ENCODE data around the gene VCL. TPM values are rescaled to one million over a fixed set of nuclear protein-coding genes. Genes with fewer than 3 reads are reported as not detected.

Gene VCL
- total RNA-seq, 1 donor from 2014 or later, result 165 TPM

- DNase-seq (ENCODE audit: low spot score) (no peak), ATAC-seq (no peak)
- intact Hi-C loops (cut with DNase I), result no loop called here
Observed at GRCh38 chr10:73969224-73969841, 28.6 kb upstream of the VCL start.

- intact Hi-C loops (cut with DNase I), result no loop called here
- no peak for DNase-seq (ENCODE audit: low spot score)
- no peak for ATAC-seq
Observed at GRCh38 chr10:73970845-73971244, 27.1 kb upstream of the VCL start.

- intact Hi-C loops (cut with DNase I), result no loop called here
- no peak for ATAC-seq
- DNase-seq (ENCODE audit: low spot score), result no peak
Observed at GRCh38 chr10:73971636-73972354, 26.1 kb upstream of the VCL start.

GRCh38 chr10:73973427-73973826, 24.5 kb upstream of the VCL start:
- intact Hi-C loops (cut with DNase I), result no loop called here
- ATAC-seq (no peak), DNase-seq (ENCODE audit: low spot score) (no peak)

DNA sequence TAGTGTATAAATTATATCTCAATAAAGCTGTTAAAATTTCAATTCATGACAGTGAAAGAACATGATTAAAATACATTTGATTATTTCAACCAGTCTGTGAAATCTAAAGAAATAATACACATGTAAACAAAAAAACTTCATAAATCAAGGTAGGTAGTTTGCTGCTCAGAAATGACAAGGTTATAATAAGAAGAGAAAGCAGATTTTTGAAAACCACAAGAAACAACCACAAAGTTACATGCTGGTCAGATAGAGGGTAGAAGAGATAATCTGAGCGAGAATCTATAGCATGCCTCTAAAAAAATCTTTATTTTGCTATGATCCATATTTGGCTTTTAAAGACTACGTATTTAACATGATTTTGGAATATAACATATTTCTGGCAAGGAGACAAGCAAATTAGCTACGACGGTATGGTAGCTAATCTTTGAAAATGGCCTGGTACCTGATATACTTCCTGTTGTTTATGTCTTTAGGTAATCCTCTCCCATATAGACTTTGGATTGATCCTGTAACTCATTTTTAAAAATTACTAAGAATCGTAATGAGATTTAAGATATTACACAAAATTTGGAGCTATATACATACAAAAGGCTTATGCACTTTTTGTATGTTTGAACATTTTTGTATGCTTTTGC, 23.5 kb upstream of the VCL start:
- intact Hi-C loops (cut with DNase I), result no loop called here
- DNase-seq (ENCODE audit: low spot score) (no peak), ATAC-seq (no peak)

GRCh38 chr10:73975388-73975787, 22.5 kb upstream of the VCL start:
- no peak for ATAC-seq
- no peak for DNase-seq (ENCODE audit: low spot score)
- intact Hi-C loops (cut with DNase I), result no loop called here

- no peak for DNase-seq (ENCODE audit: low spot score)
- intact Hi-C loops (cut with DNase I), result no loop called here
- no peak for ATAC-seq
Observed at GRCh38 chr10:73979141-73979808, 18.6 kb upstream of the VCL start.

DNA sequence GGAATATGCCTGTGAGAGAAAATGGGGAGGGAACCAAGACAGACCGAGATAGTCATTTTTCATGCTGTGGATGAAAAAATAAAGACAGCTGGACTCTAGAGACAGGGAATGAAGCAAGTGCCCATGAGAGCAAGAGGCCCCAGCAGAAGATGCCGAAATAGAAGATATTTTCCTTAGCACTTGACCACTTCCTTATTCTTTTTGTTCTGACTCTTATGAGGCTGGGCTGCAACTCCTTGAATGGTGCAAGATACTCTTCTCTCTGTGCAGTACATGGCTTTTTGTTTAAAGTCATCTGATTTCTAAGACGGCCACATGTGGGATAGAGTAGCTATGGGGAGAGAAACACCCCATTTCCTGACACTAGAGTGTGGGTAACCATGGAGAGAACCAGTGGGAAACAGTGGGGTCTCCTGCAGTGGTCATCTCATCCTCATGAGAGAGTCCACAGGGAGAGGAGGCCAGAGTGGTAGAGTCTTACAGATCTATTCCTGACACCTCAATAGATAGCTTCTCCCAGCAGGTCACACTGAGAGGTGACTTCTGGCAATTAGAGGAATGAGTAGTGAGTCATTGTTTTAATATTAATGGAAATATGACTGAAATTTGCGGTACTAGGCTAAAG, 18.0 kb upstream of the VCL start:
- DNase-seq (ENCODE audit: low spot score) (no peak), ATAC-seq (peak; percentile 44)
- intact Hi-C loops (cut with DNase I), result no loop called here

- intact Hi-C loops (cut with DNase I), result no loop called here
- ATAC-seq, result no peak
- DNase-seq (ENCODE audit: low spot score), result no peak
Observed at GRCh38 chr10:73981812-73982211, 16.1 kb upstream of the VCL start.

DNA sequence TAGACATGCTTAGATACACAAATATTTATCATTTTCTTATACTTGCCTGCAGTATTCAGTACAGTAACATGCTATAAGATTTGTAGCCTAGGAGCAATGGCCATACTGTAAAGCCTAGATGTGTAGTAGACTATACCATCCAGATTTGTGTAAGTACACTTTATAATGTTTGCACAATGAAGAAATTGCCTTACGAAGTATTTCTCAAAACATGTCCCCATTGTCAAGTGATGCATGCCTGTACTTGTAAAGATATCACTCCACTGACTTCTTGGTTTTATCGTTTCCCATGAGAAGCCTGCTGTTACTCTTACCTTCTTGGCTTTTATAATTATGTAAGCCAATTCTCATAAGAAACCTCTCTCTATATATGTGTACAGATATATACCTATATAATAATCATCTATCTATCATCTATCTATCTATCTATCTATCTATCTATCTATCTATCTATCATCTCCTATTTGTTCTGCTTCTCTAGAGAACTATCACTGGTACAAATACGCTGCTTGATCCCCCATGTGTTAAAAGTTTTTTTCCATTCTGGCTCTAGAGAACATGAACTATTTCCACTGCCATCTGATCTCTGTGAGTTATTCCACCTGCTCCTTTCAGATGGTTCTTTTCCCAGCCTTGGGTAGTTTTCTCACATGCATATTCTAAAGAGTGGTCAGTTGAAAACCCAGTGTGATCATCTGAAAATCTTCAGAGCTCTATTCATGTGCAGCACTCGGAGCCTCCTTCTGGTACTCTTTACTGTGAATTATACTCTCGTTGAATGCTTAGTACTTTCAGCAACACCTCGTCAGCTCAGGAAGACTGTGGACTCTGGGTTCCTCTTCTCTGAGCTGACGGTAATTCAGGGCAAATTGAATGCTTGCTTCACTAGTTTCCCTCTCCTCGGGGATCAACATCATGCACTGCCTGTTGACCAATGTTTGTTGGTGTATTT, 14.5 kb upstream of the VCL start:
- DNase-seq (ENCODE audit: low spot score), result no peak
- intact Hi-C loops (cut with DNase I), result no loop called here
- ATAC-seq, result no peak

DNA sequence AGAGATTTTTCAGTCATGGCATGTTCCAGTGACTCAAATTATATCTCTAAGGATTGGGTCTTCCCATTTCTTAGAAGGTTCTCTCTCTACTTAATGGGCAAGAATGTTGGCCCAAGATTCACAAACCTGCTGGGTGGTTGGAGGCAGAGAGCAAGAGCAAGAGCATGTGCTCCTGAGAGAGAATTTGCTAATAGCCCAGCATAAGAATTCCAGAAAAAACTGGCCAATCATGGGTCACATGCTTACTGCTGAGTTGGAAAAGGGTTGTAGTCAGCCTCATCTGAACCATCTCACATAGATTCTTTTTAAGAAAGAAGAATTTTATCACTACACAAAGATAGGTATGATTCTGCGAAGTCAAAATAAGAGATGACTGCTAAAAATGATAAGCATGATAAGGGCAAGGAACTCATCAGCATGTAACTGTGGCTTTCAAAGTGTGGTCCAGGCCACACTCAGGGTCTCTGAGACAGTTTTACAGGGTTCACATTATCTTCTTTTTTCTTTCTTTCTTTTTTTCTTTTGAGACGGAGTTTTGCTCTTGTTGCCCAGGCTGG, 8.2 kb upstream of the VCL start:
- ATAC-seq (no peak), DNase-seq (ENCODE audit: low spot score) (no peak)
- intact Hi-C loops (cut with DNase I), result no loop called here

GRCh38 chr10:73991203-73991883, 6.6 kb upstream of the VCL start:
- intact Hi-C loops (cut with DNase I), result no loop called here
- no peak for DNase-seq (ENCODE audit: low spot score)
- ATAC-seq, result no peak

DNA sequence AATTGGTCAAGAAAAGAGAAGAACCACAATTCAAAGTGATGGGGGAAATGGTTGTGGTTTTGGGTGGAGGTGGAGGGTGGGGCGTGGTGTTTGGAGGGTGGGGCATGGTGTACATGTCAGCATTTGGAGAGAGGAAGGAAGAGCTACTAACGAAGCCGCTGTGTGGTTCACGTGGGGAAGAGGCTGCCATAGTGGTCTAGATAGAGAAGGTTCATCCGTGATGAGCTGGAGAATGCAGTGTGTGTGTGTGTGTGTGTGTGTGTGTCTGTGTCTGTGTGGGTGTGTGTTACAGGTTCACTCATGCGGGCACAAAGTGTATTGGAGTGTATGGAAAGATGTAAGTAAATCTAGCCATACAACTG, 6.1 kb upstream of the VCL start:
- no peak for DNase-seq (ENCODE audit: low spot score)
- intact Hi-C loops (cut with DNase I), result no loop called here
- peak; percentile 70 for ATAC-seq

GRCh38 chr10:73992899-73993788, 4.8 kb upstream of the VCL start:
- no peak for ATAC-seq
- intact Hi-C loops (cut with DNase I), result no loop called here
- DNase-seq (ENCODE audit: low spot score), result no peak

DNA sequence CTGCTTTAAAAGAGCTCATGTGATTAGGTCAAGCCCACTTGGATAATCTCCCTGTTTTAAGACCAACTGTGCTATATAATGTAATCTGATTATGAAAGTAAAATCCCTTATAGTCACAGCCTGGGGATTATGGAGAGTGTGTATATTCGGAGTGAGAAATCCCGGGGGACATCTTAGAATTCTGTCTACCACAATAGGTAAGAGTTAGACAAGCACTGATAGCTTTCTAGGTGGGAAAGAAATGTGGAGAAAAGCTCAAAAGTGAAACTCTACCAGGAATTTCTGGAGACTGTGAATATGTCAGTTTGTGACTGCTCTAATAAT, 2.9 kb upstream of the VCL start:
- ATAC-seq (no peak), DNase-seq (ENCODE audit: low spot score) (no peak)
- intact Hi-C loops (cut with DNase I), result no loop called here

DNA sequence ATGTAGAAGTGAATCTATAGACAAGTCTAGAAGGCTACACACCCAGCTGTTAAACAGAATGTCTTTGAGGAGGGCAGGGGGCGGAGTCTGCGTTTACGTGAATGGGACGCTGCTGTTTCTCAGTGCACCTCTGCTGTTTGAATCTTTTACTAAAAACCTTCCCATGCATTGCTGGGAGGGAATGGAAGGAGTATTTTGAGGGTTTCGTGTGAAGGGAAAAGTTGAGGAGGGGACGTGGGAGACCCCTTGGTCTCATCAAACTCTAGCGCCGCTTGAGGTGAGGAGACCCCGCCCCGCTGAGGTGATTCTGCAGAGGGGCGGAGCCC, 492 bp upstream of the VCL start:
- peak; percentile 2 for ATAC-seq
- intact Hi-C loops (cut with DNase I), result no loop called here
- DNase-seq (ENCODE audit: low spot score), result no peak

- ATAC-seq, result no peak
- peak; percentile 60 for DNase-seq (ENCODE audit: low spot score)
- intact Hi-C loops (cut with DNase I), result no loop called here
Observed at GRCh38 chr10:73998623-73998928, 660 bp downstream of the VCL start.
